ENCODE results near the gene TERT.

Gene TERT

DNA sequence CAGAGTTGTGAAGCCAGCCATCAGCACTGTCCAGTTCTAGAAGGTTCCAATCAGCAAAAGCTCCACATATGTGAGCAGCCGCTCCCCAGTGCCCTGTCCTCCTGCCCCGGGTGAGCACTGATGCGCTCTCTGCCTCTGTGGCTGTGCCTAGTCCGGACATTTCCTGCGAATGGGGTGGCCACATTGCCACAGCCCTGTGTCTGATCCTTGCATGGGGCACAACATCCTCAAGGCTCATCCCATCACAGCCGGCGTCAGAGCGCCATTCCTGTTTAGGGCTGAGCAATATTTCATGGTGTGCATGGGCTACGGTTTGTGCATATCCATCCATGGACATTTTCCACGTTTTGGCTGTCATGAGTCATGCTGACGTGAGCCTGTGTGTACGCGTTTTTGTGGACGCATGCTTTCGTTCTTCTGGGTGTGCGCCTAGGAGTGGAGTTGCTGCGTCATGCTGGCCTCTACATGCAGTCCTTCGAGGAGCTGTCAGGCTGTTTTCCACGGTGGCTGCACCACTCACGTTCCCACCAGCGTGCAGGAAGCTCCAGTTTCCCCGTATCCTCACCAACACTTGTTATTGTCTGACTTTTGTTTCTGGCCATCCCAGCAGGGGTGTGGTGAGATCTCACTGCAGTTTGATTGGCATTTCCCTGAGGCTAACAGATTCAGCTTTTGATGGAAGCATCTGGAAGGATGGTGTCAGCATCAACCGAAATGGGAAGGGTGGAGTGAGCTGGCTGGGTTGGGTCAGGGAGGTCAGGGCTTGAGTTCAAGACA, 79.4 kb downstream of the TERT start:
- no peak for DNase-seq

DNA sequence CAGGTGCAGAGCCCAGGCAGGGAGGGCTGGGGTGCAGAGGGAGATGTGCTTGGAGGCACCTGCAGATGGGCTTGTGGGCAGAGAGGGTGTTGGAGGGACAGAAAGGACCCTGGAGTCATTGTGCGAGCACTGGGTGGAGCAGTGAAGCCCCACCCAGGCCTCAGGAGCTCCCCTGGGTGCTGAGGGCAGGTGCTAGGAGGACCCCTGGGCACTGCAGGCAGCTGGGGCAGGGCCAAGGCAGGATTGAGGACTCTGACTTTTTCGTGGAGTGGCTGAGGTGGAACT, 80.0 kb downstream of the TERT start:
- no peak for DNase-seq

DNA sequence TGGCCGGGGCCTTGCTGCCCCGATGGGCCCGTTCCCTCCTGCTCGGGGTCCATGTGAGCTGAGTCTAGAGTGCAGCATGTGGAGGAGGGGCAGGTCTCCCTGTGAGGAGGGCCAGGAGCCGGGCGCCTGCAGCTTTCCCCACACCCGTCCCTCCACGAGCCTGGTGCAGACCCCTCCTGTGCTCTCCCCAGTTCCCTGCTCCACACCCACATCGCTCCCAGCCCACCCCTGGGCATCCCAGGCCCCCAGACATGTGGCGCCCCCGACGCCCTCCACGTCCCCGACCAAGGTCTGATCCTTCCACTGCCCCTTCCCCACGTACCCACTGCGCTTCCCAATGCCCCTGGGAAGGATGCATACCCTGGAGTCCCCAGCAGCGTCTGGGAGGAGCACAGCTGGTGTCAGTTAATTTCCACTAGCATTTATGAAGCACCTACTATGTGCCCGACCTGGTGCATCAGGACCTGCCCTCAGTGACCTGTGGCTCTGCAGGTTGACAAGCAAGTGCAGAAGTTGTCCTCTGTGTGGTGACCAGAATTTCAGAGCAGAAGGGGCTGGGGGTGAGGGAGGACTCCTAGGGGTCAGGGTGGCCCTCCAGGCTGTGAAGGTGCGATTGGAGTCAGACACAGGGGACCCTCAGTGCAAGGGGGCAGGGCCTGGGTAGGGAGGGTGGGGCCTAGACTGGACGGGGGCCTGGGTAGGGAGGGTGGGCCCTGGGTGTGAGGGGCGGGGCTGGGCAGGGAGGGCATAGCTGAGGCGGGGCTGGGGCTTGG, 80.5 kb downstream of the TERT start:
- no peak for DNase-seq

DNA sequence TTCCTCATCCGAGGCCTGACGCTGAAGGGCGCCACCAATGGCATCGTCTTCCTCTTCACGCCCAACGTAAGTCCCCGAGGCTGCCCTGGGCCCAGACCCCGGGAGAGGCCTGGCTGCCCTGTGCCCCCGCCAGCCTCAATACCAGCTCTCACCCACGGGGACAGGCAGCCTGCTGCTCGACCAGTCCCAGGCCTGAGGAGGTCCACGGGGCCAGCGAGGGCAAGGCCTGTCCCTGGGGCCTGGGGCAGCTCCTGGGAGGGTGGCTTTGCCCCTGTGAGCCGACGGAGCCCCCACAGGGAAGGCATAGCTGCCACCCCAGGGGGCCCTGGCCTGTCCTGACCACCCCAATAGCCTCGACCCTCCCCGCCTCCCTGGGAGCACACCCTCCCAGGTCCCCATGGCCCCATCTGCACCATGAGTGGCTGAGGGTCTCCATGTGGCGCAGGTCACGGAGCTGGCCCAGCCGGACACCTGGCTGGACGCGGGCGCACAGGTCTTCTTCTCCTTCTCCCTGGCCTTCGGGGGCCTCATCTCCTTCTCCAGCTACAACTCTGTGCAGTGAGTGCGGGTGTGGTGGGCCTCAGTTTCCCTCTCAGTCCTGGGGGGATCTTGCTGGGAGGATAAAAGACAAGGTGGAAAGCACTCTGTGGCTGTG, 81.2 kb downstream of the TERT start:
- no peak for DNase-seq

GRCh38 chr5:1212881-1213280, 82.0 kb downstream of the TERT start:
- no peak for DNase-seq

DNA sequence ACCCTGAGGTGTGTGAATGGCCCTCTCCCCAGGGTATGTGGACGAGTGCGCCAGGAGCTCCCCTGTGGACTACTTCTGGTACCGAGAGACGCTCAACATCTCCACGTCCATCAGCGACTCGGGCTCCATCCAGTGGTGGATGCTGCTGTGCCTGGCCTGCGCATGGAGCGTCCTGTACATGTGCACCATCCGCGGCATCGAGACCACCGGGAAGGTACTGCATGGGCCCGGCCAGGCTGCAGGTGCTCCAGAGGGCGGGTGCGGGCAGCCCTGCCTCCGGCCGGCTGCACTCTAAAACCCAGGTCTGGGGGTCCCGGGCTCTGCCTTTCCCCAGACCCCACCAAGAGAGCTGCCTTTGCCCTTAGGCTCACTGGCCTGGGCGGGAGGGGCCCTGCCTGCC, 82.6 kb downstream of the TERT start:
- no peak for DNase-seq

- no peak for DNase-seq
These were observed 83.2 kb downstream of the TERT start for GRCh38 chr5:1211701-1212100.

DNA sequence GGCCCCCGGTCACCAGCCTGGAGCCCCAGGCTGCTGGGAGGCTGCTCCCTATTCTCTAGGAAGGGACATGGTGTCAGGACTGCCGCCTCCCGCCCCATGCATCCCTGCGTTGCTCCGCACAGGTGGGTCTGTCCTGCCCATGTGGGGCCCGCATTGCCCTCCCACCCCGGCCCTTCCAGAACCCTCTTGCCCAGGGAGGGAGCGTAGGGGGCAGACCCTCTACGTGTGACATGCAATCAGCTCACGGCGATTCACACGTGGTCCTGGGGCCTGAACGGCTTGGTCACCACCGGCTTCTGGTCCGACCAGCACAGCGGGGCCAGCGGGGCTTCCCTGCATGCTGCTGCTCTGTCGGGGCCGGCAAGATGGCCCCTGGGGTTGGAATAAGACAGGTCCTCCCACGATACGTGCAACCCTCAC, 84.0 kb downstream of the TERT start:
- no peak for DNase-seq

GRCh38 chr5:1209896-1210776, 84.7 kb downstream of the TERT start:
- no peak for DNase-seq

DNA sequence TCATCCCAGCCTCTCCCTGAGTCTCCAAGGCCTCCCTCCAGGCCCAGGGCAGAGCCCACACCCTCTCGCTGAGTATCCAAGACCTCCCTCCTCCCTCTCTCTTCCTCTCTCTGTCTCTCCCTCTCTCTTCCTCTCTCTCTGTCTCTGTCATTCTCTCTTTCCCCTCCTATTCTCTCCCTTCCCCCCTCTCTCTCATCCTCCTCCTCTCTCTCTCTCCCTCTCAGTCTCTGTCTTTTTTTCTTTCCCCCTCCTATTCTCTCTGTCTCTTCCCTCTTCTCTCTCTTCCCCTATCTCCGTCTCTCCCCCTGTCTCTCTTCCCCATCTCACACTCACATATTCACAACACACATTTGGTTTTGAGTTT, 85.4 kb downstream of the TERT start:
- no peak for DNase-seq

DNA sequence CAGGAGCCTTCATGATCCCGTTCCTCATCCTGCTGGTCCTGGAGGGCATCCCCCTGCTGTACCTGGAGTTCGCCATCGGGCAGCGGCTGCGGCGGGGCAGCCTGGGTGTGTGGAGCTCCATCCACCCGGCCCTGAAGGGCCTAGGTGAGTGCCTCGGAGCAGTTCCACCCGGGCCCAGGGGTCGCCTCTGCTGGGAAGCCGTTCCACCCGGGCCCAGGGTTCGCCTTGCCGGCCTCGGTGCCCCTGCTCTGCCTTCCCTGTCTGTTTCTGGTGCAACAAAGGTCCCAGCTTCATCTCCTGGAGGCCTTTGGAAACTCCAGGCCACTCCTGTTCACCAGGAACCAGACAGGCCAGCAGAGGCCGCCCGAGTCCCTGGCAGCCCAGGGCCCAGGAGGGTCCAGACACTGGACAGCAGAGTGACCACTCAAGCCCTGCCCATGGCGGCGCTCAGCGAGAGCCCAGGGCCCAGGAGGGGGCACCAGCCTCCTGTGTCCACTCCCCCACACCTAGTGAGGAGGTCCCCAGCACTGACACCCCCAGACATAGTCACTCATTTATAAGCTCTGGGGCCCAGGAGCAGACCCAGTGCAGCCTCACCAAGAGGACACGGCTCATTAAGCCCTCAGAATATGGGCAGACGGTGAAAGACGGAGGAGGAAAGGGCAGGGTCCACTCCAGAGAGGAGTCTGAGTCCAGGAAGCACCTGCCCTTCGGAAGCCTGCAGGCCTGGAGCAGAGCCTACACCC, 86.0 kb downstream of the TERT start:
- DNase-seq: no peak

DNA sequence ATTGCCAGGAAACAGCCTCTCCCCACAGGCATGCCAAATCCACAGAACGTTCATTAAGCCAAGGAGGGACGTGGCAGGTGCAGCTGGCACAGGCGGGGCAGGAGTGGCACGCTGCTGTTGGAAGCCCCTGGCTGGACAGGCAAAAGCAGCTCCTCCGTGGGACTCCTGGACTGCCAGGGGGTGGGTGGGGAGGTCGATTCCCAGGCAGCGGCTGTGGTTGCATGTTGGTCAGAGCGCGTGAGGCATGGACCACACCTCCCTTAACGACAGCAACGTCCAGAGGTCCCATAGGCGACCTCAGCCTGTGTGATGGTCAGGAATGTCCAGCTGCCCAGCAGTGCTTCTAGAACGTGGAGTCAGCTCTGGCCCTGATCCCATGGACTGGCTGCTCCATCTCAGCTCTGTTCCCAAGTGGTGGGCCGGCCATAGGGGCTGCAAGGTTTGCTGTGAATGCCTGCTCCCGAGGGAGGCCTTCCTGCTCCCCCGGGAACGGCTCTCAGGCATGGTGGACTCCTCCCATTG, 86.6 kb downstream of the TERT start:
- no peak for DNase-seq

- DNase-seq: no peak
These were observed 87.3 kb downstream of the TERT start for GRCh38 chr5:1207555-1207954.

GRCh38 chr5:1206521-1207412, 88.1 kb downstream of the TERT start:
- DNase-seq: no peak

- DNase-seq: no peak
These were observed 89.3 kb downstream of the TERT start for GRCh38 chr5:1205255-1206180.

DNA sequence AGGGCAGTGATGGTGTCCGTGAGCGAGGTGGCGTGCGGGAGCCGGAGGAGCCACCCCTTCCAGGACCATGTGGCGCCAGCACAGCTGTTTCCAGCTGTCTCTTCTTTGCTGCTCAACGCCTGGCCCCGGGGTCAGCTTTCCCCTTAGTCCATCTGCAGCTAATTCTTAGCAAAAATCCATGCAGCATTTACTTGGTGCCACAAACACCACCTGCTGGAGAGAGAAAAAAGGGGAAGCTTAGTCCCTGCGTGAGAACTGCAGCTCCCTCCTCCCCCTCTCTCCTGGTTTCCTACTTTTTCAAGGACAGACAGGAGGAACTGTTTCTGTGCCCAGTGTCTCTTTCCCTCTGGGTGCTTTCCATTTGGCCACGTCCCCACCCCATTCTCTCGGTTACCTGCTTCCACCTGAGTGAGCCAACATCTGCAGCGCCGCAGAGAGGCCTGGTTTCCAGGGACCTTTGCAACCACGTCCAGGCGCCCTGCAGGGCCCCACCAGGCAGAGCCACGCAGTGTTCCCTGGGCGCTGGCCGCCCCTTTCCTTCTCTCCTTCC, 90.1 kb downstream of the TERT start:
- no peak for DNase-seq

DNA sequence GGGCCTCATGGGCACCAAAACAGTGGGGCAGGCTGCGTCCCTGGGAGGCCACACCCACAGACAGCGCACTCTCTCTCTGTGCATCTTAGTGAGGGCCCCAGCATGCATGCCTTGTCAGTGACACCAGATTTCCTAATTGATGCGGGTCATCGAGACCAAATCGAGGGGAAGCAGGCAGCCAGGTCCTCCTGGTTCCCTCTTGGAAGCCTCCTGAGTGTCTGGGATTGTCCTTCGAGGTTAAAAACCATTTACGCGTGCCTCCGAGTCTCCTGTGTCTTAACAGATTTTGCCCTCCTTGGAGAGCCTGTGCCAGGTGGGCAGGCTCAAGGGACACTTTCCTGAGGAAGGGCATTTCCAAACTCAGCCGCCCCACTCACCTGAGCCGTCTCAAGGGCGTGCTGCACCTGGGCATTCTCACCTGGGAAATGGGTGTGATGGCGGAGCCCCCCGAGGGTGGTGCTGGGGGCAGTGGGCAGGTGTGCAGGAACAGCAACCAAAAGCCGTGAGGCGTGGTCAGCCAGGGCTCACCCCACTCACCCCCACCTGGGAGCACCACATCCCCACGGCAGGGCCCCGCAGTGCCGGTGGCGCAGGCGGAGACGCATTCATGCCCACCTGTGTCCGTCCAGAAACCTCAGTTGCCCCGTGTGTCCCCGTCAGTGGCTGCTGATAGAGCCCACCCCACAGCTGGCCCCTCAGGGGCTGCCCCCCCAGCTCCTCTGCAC, 90.7 kb downstream of the TERT start:
- DNase-seq: no peak

DNA sequence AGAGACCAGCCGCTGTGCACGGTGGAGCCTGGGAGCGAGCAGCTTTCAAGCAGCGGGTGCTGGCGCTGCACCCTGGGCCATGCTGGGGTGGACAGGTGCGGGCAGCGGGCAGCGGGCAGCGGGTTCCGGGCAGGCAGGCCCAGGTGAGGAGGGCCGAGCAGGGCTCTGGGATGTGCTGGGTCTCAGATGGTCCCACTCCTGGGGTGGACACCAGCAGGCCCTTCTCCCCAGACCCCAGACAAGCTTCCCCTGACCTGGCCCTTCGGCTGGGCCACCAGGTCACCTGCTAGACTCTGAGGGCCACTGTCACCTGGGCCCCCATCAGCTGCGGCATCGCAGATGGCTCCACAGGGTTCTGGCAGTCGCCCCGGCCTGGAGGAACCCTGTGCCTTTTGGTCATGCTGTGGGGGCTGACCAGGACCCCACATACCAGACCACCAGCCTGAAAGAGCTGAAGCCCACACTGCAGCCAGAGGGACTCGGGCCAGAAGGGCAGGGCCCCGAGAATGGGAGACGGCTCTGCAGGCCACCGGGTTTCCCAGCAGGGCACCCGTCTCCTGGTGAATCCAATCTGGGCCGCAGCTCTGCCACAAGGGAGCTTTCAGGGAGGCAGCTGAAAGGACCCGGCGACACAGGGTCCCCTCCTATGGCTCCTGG, 91.4 kb downstream of the TERT start:
- DNase-seq: no peak

Data from central memory CD4-positive, alpha-beta T cell (primary cell).